ENCODE measurements around the gene USF3. TPM values are rescaled to one million over a fixed set of nuclear protein-coding genes. Genes with fewer than 3 reads are reported as not detected.

The USF3 gene
- total RNA-seq, 1 donor from 2014 or later, result 8.4 TPM

- H3K4me1 ChIP-seq (ENCODE audit: control insufficient read depth in 3 of 3, insufficient read depth in 3 of 3, low read length in 3 of 3), result peaks cover 10 to 31% (median 30%) of the 10 kb centered on the region in 3 donors
- H3K4me3 ChIP-seq (ENCODE audit: low read length in 3 of 3), result peak overlapping the region in 1 of 3 donors; percentile 100
- no peaks in the 10 kb centered on the region for H3K27me3 ChIP-seq (ENCODE audit: control insufficient read depth in 3 of 3, insufficient read depth in 3 of 3, low read length in 3 of 3)
- H3K9ac ChIP-seq (ENCODE audit: low read depth in 1 of 3, low read length in 3 of 3), result peak overlapping the region in 2 of 3 donors; percentile 83 to 96
- H3K27ac ChIP-seq (ENCODE audit: low read depth, low read length), result peak overlapping the region; percentile 87
- H3K36me3 ChIP-seq (ENCODE audit: control insufficient read depth in 3 of 3, insufficient read depth in 3 of 3, low read length in 3 of 3), result no peaks in the 10 kb centered on the region
- H3K9me3 ChIP-seq (ENCODE audit: control insufficient read depth in 3 of 3, low read length in 3 of 3), result no peaks in the 10 kb centered on the region
These were observed 1.8 kb upstream of the USF3 start for GRCh38 chr3:113698213-113698742.

DNA sequence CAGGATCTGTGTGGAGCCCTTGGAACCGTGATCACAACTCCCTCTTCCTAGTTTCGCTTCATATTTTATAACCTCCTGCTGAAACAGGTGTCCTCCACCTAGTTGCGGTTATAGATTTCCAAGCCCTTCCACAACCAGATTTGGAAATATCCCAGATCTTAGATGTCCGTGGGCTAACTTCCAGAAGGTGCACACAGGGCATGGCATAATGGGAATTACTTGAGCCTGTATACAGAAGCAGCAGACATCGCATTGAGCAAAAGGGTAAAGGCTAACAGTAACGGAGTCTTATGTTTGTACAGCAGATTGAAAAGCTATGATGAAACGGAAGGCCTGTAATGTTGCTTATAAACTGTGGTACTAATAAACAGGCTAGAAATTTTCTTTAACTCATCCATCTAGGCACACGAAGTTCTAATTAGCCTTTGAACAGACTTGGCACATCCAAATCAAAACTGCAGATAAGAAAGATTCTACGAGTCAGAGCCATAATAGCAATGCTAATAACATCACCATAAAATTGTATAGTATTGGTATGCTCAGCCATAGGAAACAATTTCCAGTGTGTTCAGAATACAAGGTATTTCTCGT is 1.2 kb upstream of the USF3 start:
- Histone ChIP-seq H3K27me3 (ENCODE audit: control insufficient read depth in 3 of 3, insufficient read depth in 3 of 3, low read length in 3 of 3) (no peaks in the 10 kb centered on the region), H3K4me1 (ENCODE audit: control insufficient read depth in 3 of 3, insufficient read depth in 3 of 3, low read length in 3 of 3) (peaks cover 10 to 32% (median 30%) of the 10 kb centered on the region in 3 donors), H3K9me3 (ENCODE audit: control insufficient read depth in 3 of 3, low read length in 3 of 3) (no peaks in the 10 kb centered on the region), H3K4me3 (ENCODE audit: low read length in 3 of 3) (peak overlapping the region; percentile 72 to 100 (median 80)), H3K9ac (ENCODE audit: low read depth in 1 of 3, low read length in 3 of 3) (peak overlapping the region; percentile 79 to 96 (median 83)), H3K27ac (ENCODE audit: low read depth, low read length) (peak overlapping the region; percentile 87), H3K36me3 (ENCODE audit: control insufficient read depth in 3 of 3, insufficient read depth in 3 of 3, low read length in 3 of 3) (no peaks in the 10 kb centered on the region)

DNA sequence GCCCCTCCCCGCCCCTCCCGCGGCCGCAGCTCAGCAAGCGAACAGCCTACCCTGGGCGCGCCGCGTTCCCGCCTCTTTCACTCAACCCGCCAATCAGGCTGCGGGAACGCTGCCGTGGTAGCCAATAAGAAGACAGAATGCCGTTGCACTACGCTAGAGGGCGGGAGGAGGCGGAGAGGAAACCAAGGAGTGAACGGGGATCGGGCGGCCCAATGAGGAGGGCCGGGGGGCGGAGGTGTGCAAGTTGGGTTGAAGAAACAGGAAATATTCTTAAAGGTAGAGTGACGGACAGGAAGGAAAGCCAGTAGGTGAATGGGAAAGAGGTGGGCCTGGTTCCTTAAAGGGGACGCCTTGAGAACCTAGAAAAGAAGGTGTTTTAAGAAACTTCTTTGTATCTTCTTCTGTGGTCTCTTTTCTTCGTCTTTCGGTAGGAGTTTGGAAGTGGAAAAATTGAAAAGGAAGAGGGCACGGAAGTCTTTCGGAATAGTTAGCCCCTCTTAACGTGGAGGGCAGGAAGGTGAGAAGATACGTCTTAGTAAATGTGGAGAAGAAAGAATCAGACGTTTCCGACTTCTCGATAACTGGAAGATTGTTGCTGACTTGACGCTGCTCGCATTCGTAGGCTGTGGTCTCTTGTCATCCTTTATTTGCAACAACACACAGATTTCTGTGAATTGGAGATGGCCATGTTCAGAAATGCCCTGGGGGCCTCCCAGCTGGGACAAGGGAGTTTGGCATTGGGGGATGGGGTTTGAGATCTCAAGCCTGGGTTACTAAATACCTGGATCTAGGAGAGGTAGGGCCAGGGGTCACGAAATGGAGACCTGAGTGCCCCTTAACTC is 437 bp upstream of the USF3 start:
- Histone ChIP-seq H3K4me3 (ENCODE audit: low read length in 3 of 3) (peak overlapping the region; percentile 72 to 100 (median 80)), H3K4me1 (ENCODE audit: control insufficient read depth in 3 of 3, insufficient read depth in 3 of 3, low read length in 3 of 3) (peaks cover 12 to 32% (median 31%) of the 10 kb centered on the region in 3 donors), H3K9me3 (ENCODE audit: control insufficient read depth in 3 of 3, low read length in 3 of 3) (no peaks in the 10 kb centered on the region), H3K9ac (ENCODE audit: low read depth in 1 of 3, low read length in 3 of 3) (peak overlapping the region; percentile 79 to 96 (median 83)), H3K27ac (ENCODE audit: low read depth, low read length) (peak overlapping the region; percentile 92), H3K36me3 (ENCODE audit: control insufficient read depth in 3 of 3, insufficient read depth in 3 of 3, low read length in 3 of 3) (no peaks in the 10 kb centered on the region), H3K27me3 (ENCODE audit: control insufficient read depth in 3 of 3, insufficient read depth in 3 of 3, low read length in 3 of 3) (no peaks in the 10 kb centered on the region)

- no peaks in the 10 kb centered on the region for H3K27me3 ChIP-seq (ENCODE audit: control insufficient read depth in 3 of 3, insufficient read depth in 3 of 3, low read length in 3 of 3)
- H3K4me1 ChIP-seq (ENCODE audit: control insufficient read depth in 3 of 3, insufficient read depth in 3 of 3, low read length in 3 of 3), result peaks cover 24 to 39% (median 38%) of the 10 kb centered on the region in 3 donors
- no peaks in the 10 kb centered on the region for H3K36me3 ChIP-seq (ENCODE audit: control insufficient read depth in 3 of 3, insufficient read depth in 3 of 3, low read length in 3 of 3)
- peak overlapping the region; percentile 79 to 89 (median 87) for H3K9ac ChIP-seq (ENCODE audit: low read depth in 1 of 3, low read length in 3 of 3)
- no peaks in the 10 kb centered on the region for H3K9me3 ChIP-seq (ENCODE audit: control insufficient read depth in 3 of 3, low read length in 3 of 3)
- peak overlapping the region; percentile 74 to 91 (median 79) for H3K4me3 ChIP-seq (ENCODE audit: low read length in 3 of 3)
- H3K27ac ChIP-seq (ENCODE audit: low read depth, low read length), result peak overlapping the region; percentile 92
These were observed 1.0 kb downstream of the USF3 start for GRCh38 chr3:113695431-113695785.

- Histone ChIP-seq H3K9me3 (ENCODE audit: control insufficient read depth in 3 of 3, low read length in 3 of 3) (no peaks in the 10 kb centered on the region), H3K36me3 (ENCODE audit: control insufficient read depth in 3 of 3, insufficient read depth in 3 of 3, low read length in 3 of 3) (no peaks in the 10 kb centered on the region), H3K27me3 (ENCODE audit: control insufficient read depth in 3 of 3, insufficient read depth in 3 of 3, low read length in 3 of 3) (no peaks in the 10 kb centered on the region), H3K9ac (ENCODE audit: low read depth in 1 of 3, low read length in 3 of 3) (no peak overlapping the region), H3K4me1 (ENCODE audit: control insufficient read depth in 3 of 3, insufficient read depth in 3 of 3, low read length in 3 of 3) (peaks cover 38 to 50% (median 44%) of the 10 kb centered on the region in 3 donors), H3K4me3 (ENCODE audit: low read length in 3 of 3) (no peak overlapping the region), H3K27ac (ENCODE audit: low read depth, low read length) (no peak overlapping the region)
These were observed 6.0 kb downstream of the USF3 start for GRCh38 chr3:113690482-113690881.

DNA sequence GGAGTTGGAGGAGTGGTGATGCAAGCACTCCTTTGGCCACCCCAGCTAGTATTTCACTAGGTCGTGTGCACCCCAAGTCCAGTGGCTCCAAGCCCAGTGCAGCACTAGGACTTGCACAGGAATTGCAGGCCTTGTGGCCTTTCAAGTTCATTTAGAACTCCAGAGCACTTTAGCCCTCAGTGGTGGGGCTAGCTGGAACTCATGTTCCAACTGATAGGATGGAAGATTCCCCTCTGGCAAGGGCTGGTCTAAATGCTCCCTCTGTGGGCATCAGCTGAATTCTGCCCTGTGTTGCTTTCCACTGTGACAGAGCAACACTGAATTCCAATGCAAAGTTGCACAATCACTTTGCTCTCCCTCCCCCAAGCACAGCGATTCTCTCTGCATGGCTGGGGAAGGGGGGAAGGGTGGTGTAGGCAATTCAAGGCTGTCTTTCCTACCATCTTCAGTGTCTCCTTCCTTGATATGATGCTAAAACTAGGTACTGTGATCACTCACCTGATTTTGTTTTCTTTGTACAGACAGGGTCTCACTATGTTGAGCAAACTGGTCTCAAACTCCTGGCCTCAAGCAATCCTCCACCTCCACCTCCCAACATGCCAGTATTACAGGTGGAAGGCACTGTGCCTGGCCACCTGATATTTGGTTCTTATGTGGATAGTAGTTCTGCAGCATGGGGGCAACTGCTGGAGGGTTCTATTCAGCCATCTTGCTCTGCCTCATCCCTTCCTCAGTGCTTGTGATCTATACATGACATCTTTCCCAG is 10.3 kb downstream of the USF3 start:
- peak overlapping the region; percentile 61 for H3K27ac ChIP-seq (ENCODE audit: low read depth, low read length)
- H3K4me3 ChIP-seq (ENCODE audit: low read length in 3 of 3), result peak overlapping the region in 2 of 3 donors; percentile 27 to 45
- H3K4me1 ChIP-seq (ENCODE audit: control insufficient read depth in 3 of 3, insufficient read depth in 3 of 3, low read length in 3 of 3), result peaks cover 25 to 36% (median 30%) of the 10 kb centered on the region in 3 donors
- H3K27me3 ChIP-seq (ENCODE audit: control insufficient read depth in 3 of 3, insufficient read depth in 3 of 3, low read length in 3 of 3), result no peaks in the 10 kb centered on the region
- H3K9me3 ChIP-seq (ENCODE audit: control insufficient read depth in 3 of 3, low read length in 3 of 3), result no peaks in the 10 kb centered on the region
- H3K36me3 ChIP-seq (ENCODE audit: control insufficient read depth in 3 of 3, insufficient read depth in 3 of 3, low read length in 3 of 3), result peaks cover 2 to 5% (median 3%) of the 10 kb centered on the region in 3 donors
- H3K9ac ChIP-seq (ENCODE audit: low read depth in 1 of 3, low read length in 3 of 3), result peak overlapping the region in 1 of 3 donors; percentile 45

- Histone ChIP-seq H3K9me3 (ENCODE audit: control insufficient read depth in 3 of 3, low read length in 3 of 3) (no peaks in the 10 kb centered on the region), H3K4me1 (ENCODE audit: control insufficient read depth in 3 of 3, insufficient read depth in 3 of 3, low read length in 3 of 3) (peaks cover 22 to 29% (median 25%) of the 10 kb centered on the region in 3 donors), H3K4me3 (ENCODE audit: low read length in 3 of 3) (no peak overlapping the region), H3K27ac (ENCODE audit: low read depth, low read length) (peak overlapping the region; percentile 61), H3K36me3 (ENCODE audit: control insufficient read depth in 3 of 3, insufficient read depth in 3 of 3, low read length in 3 of 3) (peaks cover 2 to 5% (median 3%) of the 10 kb centered on the region in 3 donors), H3K27me3 (ENCODE audit: control insufficient read depth in 3 of 3, insufficient read depth in 3 of 3, low read length in 3 of 3) (no peaks in the 10 kb centered on the region), H3K9ac (ENCODE audit: low read depth in 1 of 3, low read length in 3 of 3) (no peak overlapping the region)
These were observed 11.3 kb downstream of the USF3 start for GRCh38 chr3:113685124-113685523.

- H3K36me3 ChIP-seq (ENCODE audit: control insufficient read depth in 3 of 3, insufficient read depth in 3 of 3, low read length in 3 of 3), result peaks cover 2 to 5% (median 3%) of the 10 kb centered on the region in 3 donors
- no peak overlapping the region for H3K27ac ChIP-seq (ENCODE audit: low read depth, low read length)
- H3K4me3 ChIP-seq (ENCODE audit: low read length in 3 of 3), result no peak overlapping the region
- H3K27me3 ChIP-seq (ENCODE audit: control insufficient read depth in 3 of 3, insufficient read depth in 3 of 3, low read length in 3 of 3), result no peaks in the 10 kb centered on the region
- peaks cover 20 to 25% (median 22%) of the 10 kb centered on the region in 3 donors for H3K4me1 ChIP-seq (ENCODE audit: control insufficient read depth in 3 of 3, insufficient read depth in 3 of 3, low read length in 3 of 3)
- no peaks in the 10 kb centered on the region for H3K9me3 ChIP-seq (ENCODE audit: control insufficient read depth in 3 of 3, low read length in 3 of 3)
- H3K9ac ChIP-seq (ENCODE audit: low read depth in 1 of 3, low read length in 3 of 3), result no peak overlapping the region
These were observed 12.1 kb downstream of the USF3 start for GRCh38 chr3:113684271-113684819.

DNA sequence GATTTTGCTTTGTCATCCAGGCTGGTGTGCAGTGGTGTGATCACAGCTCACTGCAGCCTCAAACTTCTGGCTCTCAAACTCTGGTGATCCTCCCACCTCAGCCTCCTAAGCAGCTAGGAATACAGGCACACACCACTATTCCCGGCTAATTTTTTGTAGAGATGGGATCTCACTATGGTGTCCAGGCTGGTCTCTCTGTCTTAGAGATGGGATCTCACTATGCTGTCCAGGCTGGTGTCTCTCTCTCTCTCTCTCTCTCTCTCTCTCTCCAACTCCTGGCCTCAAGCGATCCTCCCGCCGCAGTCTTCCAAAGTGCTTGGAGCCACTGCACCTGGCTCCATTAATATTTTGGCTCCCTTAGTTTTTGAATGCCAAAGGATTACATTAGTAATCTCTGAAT is 17.7 kb downstream of the USF3 start:
- no peaks in the 10 kb centered on the region for H3K9me3 ChIP-seq (ENCODE audit: control insufficient read depth in 3 of 3, low read length in 3 of 3)
- H3K4me3 ChIP-seq (ENCODE audit: low read length in 3 of 3), result no peak overlapping the region
- H3K27me3 ChIP-seq (ENCODE audit: control insufficient read depth in 3 of 3, insufficient read depth in 3 of 3, low read length in 3 of 3), result no peaks in the 10 kb centered on the region
- H3K4me1 ChIP-seq (ENCODE audit: control insufficient read depth in 3 of 3, insufficient read depth in 3 of 3, low read length in 3 of 3), result peaks cover 0 to 4% (median 4%) of the 10 kb centered on the region in 3 donors
- H3K36me3 ChIP-seq (ENCODE audit: control insufficient read depth in 3 of 3, insufficient read depth in 3 of 3, low read length in 3 of 3), result peaks cover 3 to 16% (median 8%) of the 10 kb centered on the region in 3 donors
- no peak overlapping the region for H3K27ac ChIP-seq (ENCODE audit: low read depth, low read length)
- H3K9ac ChIP-seq (ENCODE audit: low read depth in 1 of 3, low read length in 3 of 3), result no peak overlapping the region
